Esophagus muscularis mucosa (tissue), 4 donors: Measurements from ENCODE around the gene PHKA1. TPM values are rescaled to one million over a fixed set of nuclear protein-coding genes. Genes with fewer than 3 reads are reported as not detected.

Experiments
- DNase-seq: peaks from one replicate; pipeline ENCODE4 v3.0.0-alpha.2; 2017; ENCODE audit errors: extremely low spot score
- H3K27ac ChIP-seq, 4 donors: fragments of 200-600 bp; sonication (generic); replicated peaks in 1 of 4; 1 replicate in 3 of 4; 2 replicates in 1 of 4; pipeline ENCODE4 v1.5.1; 2016 to 2019; ENCODE audit warnings: mild to moderate bottlenecking in 1 of 4
- H3K27me3 ChIP-seq, 4 donors: fragments of 200-600 bp; sonication (generic); one replicate each; pipeline versions ENCODE4 v1.5.1 to v1.6.0; 2016 to 2019
- H3K36me3 ChIP-seq, 4 donors: fragments of 200-600 bp; sonication (generic); one replicate each; pipeline ENCODE4 v1.5.1; 2016 to 2019
- H3K4me1 ChIP-seq, 4 donors: fragments of 200-600 bp; sonication (generic); one replicate each; pipeline ENCODE4 v1.5.1; 2016 to 2019
- H3K4me3 ChIP-seq, 4 donors: fragments of 200-600 bp; sonication (generic); 1 replicate in 2 of 4; 2 replicates in 2 of 4; pipeline ENCODE4 v1.5.1; 2016 to 2019; ENCODE audit warnings: mild to moderate bottlenecking in 4 of 4, moderate library complexity in 1 of 4
- H3K9me3 ChIP-seq, 4 donors: fragments of 200-600 bp; sonication (generic); 1 replicate in 3 of 4; 2 replicates in 1 of 4; pipeline ENCODE4 v1.5.1; 2016 to 2019
- CTCF ChIP-seq, 3 experiments: fragments of 200-600 bp in 2 of 3; fragments of 450-650 bp in 1 of 3; sonication (generic) in 2 of 3; IDR thresholded peaks; one replicate each; pipeline ENCODE4 v1.5.1; 2017 to 2019; ENCODE audit warnings: antibody characterized with exemption in 3 of 3, mild to moderate bottlenecking in 2 of 3, moderate library complexity in 1 of 3
- EP300 ChIP-seq: sonication (generic); formaldehyde crosslinking; IDR thresholded peaks from one replicate; pipeline ENCODE4 v1.6.1; 2017; ENCODE audit warnings: antibody characterized with exemption
- POLR2A ChIP-seq: fragments of 450-650 bp; IDR thresholded peaks from one replicate; pipeline ENCODE4 v1.6.1; 2017; ENCODE audit warnings: antibody characterized with exemption, moderate library complexity, mild to moderate bottlenecking, low read depth
- POLR2AphosphoS5 ChIP-seq, 2 donors: sonication (generic); formaldehyde crosslinking; IDR thresholded peaks; one replicate each; pipeline ENCODE4 v1.6.1; 2017; ENCODE audit warnings: antibody characterized with exemption in 2 of 2
- WGBS: methylation state at CpG from one replicate; pipeline ENCODE4 v1.1.5; 2018; 5-methylcytosine and 5-hydroxymethylcytosine counted together
- intact Hi-C: fragments of 100-400 bp; cut with DNase I; formaldehyde crosslinking; loops from one replicate; pipeline ENCODE4 v1.15.1; 2023
- small RNA-seq, 3 donors: library from RNA; depleted of rRNA; stranded (forward); fragments of <200 nt; gene quantifications; one replicate each; pipeline ENCODE3, GENCODE V24; 2016
- total RNA-seq, 4 donors: library from RNA; depleted of rRNA; stranded (reverse); fragments of >200 nt; gene quantifications; one replicate each; pipeline versions ENCODE4 v1.1.0 to v1.2.1, GENCODE V29; 2016

PHKA1 gene
- total RNA-seq, 4 donors from 2014 or later: 6.0 to 10.7 (median 8.0) TPM

- no peak overlapping the region for H3K4me3 ChIP-seq
- peaks cover 0 to 20% (median 12%) of the 10 kb centered on the region in 4 donors for H3K4me1 ChIP-seq
- WGBS: 63% methylated on average over 2 of the region's 2 CpGs
- H3K27ac ChIP-seq: peak overlapping the region in 1 of 4 donors; percentile 25
- H3K36me3 ChIP-seq: peaks cover 0 to 5% (median 0%) of the 10 kb centered on the region in 4 donors
- no peaks in the 10 kb centered on the region for H3K9me3 ChIP-seq
- TF ChIP-seq CTCF (IDR thresholded peaks at IDR 0.05) (no peak), EP300 (no peak), POLR2AphosphoS5 (IDR thresholded peaks at IDR 0.05) (no peak), POLR2A (no peak)
- H3K27me3 ChIP-seq: no peaks in the 10 kb centered on the region
- intact Hi-C loops: loop anchor here (10.0 kb wide), 1 partner anchor 235 kb away; the partner anchor contains the start of gene CITED1
- DNase-seq: no peak
Measured at GRCh38 chrX:72539822-72540221, 174.3 kb downstream of the PHKA1 start.

GRCh38 chrX:72536542-72536941 lies 177.6 kb downstream of the PHKA1 start:
- H3K27ac ChIP-seq: peak overlapping the region in 3 of 4 donors; percentile 37 to 64 (median 42)

GRCh38 chrX:72532366-72532765 lies 181.7 kb downstream of the PHKA1 start:
- WGBS: 87% methylated on average over 3 of the region's 3 CpGs
- Histone ChIP-seq H3K9me3 (no peaks in the 10 kb centered on the region), H3K36me3 (no peaks in the 10 kb centered on the region), H3K4me3 (no peak overlapping the region), H3K27me3 (no peaks in the 10 kb centered on the region), H3K27ac (no peak overlapping the region), H3K4me1 (peaks cover 0 to 13% (median 4%) of the 10 kb centered on the region in 4 donors)
- intact Hi-C loops: no loop called here
- TF ChIP-seq CTCF (IDR thresholded peaks at IDR 0.05): no peak
- no peak for TF ChIP-seq POLR2A
- TF ChIP-seq EP300: no peak
- TF ChIP-seq POLR2AphosphoS5 (IDR thresholded peaks at IDR 0.05): no peak
- DNase-seq: no peak

More at GRCh38 chrX:72536542-72536941, 177.6 kb downstream of the PHKA1 start:
- Histone ChIP-seq H3K9me3 (no peaks in the 10 kb centered on the region), H3K4me1 (peaks cover 0 to 20% (median 12%) of the 10 kb centered on the region in 4 donors), H3K27me3 (no peaks in the 10 kb centered on the region), H3K4me3 (no peak overlapping the region), H3K36me3 (no peaks in the 10 kb centered on the region)
- WGBS: 63% methylated on average over 1 of the region's 1 CpG
- intact Hi-C loops: no loop called here
- DNase-seq: no peak
- TF ChIP-seq POLR2AphosphoS5 (IDR thresholded peaks at IDR 0.05) (peak in 1 of 2 donors; percentile 6), CTCF (IDR thresholded peaks at IDR 0.05) (no peak), EP300 (no peak), POLR2A (no peak)

Small RNA genes within 50 kb of the gene (small RNA-seq; reads per million reads assigned to genes)
- gene BX295541.1 (0 reads per million in 3 donors), gene RF00012 (0 reads per million in 3 donors), gene RNU1-112P (0 reads per million in 3 donors)

Other genes starting within 250 kb of the PHKA1 start
- gene HDAC8, start 141.5 kb downstream of the PHKA1 start, total RNA-seq: 10 to 100 TPM; 19.2 to 23.3 (median 22.0) TPM
- gene DMRTC1B, start 62.6 kb upstream of the PHKA1 start, total RNA-seq: not detected
- not detected for gene FAM236B, start 68.4 kb upstream of the PHKA1 start, total RNA-seq
- not detected for gene FAM236D, start 93.9 kb upstream of the PHKA1 start, total RNA-seq
- not detected for gene FAM236C, start 198.3 kb upstream of the PHKA1 start, total RNA-seq
- not detected for gene FAM236A, start 223.9 kb upstream of the PHKA1 start, total RNA-seq
- gene DMRTC1, start 229.5 kb upstream of the PHKA1 start, total RNA-seq: not detected